WTC11 (cell line): ENCODE measurements around the gene NAT9. TPM values are rescaled to one million over a fixed set of nuclear protein-coding genes. Genes with fewer than 3 reads are reported as not detected.
A peak's percentile ranks its signal among the peaks of the same experiment; 100 is the strongest.

Experiments used
- ATAC-seq: fragments of 200-7000 bp; cut with Tn5 transposase; 2 replicates; pipeline ENCODE4 v1.10.0; 2021; ENCODE audit warnings: mild to moderate bottlenecking, moderate library complexity
- CTCF ChIA-PET: fragments of 300-600 bp; sonication (Branson Sonifier 250); formaldehyde crosslinking; loops from one replicate; lab custom pipeline; 2021; ENCODE audit warnings: antibody characterized with exemption; lab: Charles Lee
- POLR2A ChIA-PET: fragments of 350-600 bp; sonication (Branson Sonifier 250); formaldehyde crosslinking; loops from one replicate; lab custom pipeline; 2021; ENCODE audit warnings: antibody characterized with exemption; lab: Charles Lee
- DNase-seq: peaks from one replicate; pipeline ENCODE4 v3.0.0; 2021; ENCODE audit warnings: low spot score
- H3K27ac Mint-ChIP-seq: 2 replicates; pipeline ENCODE4 v1.8.0; 2021; ENCODE audit warnings: mixed read lengths
- H3K27me3 Mint-ChIP-seq: 2 replicates; pipeline ENCODE4 v1.8.0; 2021; ENCODE audit warnings: low read depth, mild to moderate bottlenecking, moderate library complexity, mixed read lengths
- H3K36me3 Mint-ChIP-seq: 2 replicates; pipeline ENCODE4 v1.8.0; 2021; ENCODE audit warnings: mixed read lengths
- H3K4me1 Mint-ChIP-seq: 2 replicates; pipeline ENCODE4 v1.8.0; 2022; ENCODE audit warnings: mixed read lengths
- H3K4me3 Mint-ChIP-seq: 2 replicates; pipeline ENCODE4 v1.8.0; 2021; ENCODE audit warnings: mild to moderate bottlenecking, moderate library complexity, mixed read lengths
- H3K9me3 Mint-ChIP-seq: 2 replicates; pipeline ENCODE4 v1.8.0; 2021; ENCODE audit warnings: mixed read lengths
- ATF1 ChIP-seq: sonication (generic); formaldehyde crosslinking; IDR thresholded peaks from 2 replicates; pipeline ENCODE4 v1.8.1; 2023; ENCODE audit warnings: mild to moderate bottlenecking, moderate library complexity, missing genetic modification reagents
- CDX4 ChIP-seq: fragments of 250-450 bp; sonication (Bioruptor Pico); IDR thresholded peaks from 2 replicates; pipeline ENCODE4 v1.9.0; 2021; ENCODE audit warnings: moderate library complexity, mild to moderate bottlenecking, inconsistent platforms, borderline replicate concordance
- CREB1 ChIP-seq: sonication (generic); formaldehyde crosslinking; IDR thresholded peaks from 2 replicates; pipeline ENCODE4 v1.8.0; 2023; ENCODE audit warnings: mild to moderate bottlenecking, missing genetic modification reagents
- MXD4 ChIP-seq: fragments of 250-450 bp; sonication (Bioruptor Pico); IDR thresholded peaks from 2 replicates; pipeline ENCODE4 v1.8.0; 2021; ENCODE audit warnings: mild to moderate bottlenecking, moderate library complexity, borderline replicate concordance
- TEAD4 ChIP-seq: sonication (generic); formaldehyde crosslinking; IDR thresholded peaks from 2 replicates; pipeline ENCODE4 v1.8.0; 2022; ENCODE audit warnings: mild to moderate bottlenecking, missing genetic modification reagents
- ZMAT4 ChIP-seq: fragments of 250-450 bp; sonication (Bioruptor Pico); IDR thresholded peaks from 2 replicates; pipeline ENCODE4 v1.9.0; 2021; ENCODE audit warnings: mild to moderate bottlenecking
- ZNF138 ChIP-seq: sonication (generic); formaldehyde crosslinking; conservative IDR thresholded peaks from 2 replicates; pipeline ENCODE4 v1.8.1; 2022; ENCODE audit warnings: mild to moderate bottlenecking, moderate library complexity, missing genetic modification reagents
- ZNF317 ChIP-seq: sonication (generic); formaldehyde crosslinking; IDR thresholded peaks from 2 replicates; pipeline ENCODE4 v1.8.1; 2023; ENCODE audit warnings: low read depth, mild to moderate bottlenecking, moderate library complexity, missing genetic modification reagents, borderline replicate concordance
- ZNF532 ChIP-seq: fragments of 250-450 bp; sonication (Bioruptor Pico); IDR thresholded peaks from 2 replicates; pipeline ENCODE4 v1.9.0; 2021; ENCODE audit warnings: mild to moderate bottlenecking, borderline replicate concordance
- microRNA-seq: library from miRNA; unstranded; fragments of <30 nt; microRNA quantifications from one replicate; pipeline ENCODE4 v1.2.0, GENCODE V29; 2022; ENCODE audit warnings: borderline number of aligned reads
- total RNA-seq: library from RNA; stranded (reverse); gene quantifications from 3 replicates; pipeline ENCODE4 v1.2.3, GENCODE V29; 2021

NAT9 gene
- total RNA-seq, 1 experiment from 2014 or later, result 67.1 TPM

- H3K27ac Mint-ChIP-seq, result no peak overlapping the region
- no peaks in the 10 kb centered on the region for H3K9me3 Mint-ChIP-seq
- peaks cover 11% of the 10 kb centered on the region; the same call in 1 of the 2 replicates for H3K27me3 Mint-ChIP-seq
- H3K4me1 Mint-ChIP-seq, result no peaks in the 10 kb centered on the region
- no peak for DNase-seq
- ChIA-PET CTCF (interaction anchor here (1.8 kb wide), 1 partner anchor 65 kb away, joined by 7 read pairs; no protein-coding TSS in a partner anchor), POLR2A (no interaction called here)
- ATAC-seq, result no peak
- no peak overlapping the region for H3K4me3 Mint-ChIP-seq
- H3K36me3 Mint-ChIP-seq, result no peaks in the 10 kb centered on the region
- TF ChIP-seq TEAD4 (CRISPR knock-in tag) (no peak), ZMAT4 (CRISPR knock-in tag) (no peak), CDX4 (CRISPR knock-in tag) (no peak), CREB1 (no peak), ATF1 (CRISPR knock-in tag) (no peak), ZNF138 (CRISPR knock-in tag) (no peak), ZNF532 (no peak), ZNF317 (CRISPR knock-in tag) (no peak), MXD4 (CRISPR knock-in tag) (no peak)
Measured at GRCh38 chr17:74722782-74723181, 53.4 kb downstream of the NAT9 start.

Small RNAs within 50 kb of the gene (microRNA-seq; reads per million reads assigned to microRNA genes)
- gene MIR3615, result 24.5 reads per million, percentile 42 among the genes with 10 or more reads in this experiment

Other genes with a start within 250 kb of the NAT9 start
- gene CD300LB, start 244.9 kb downstream of the NAT9 start, total RNA-seq, result not detected in 3 replicates
- gene CD300C, start 230.2 kb downstream of the NAT9 start, total RNA-seq, result not detected in 3 replicates
- gene CD300H, start 208.8 kb downstream of the NAT9 start, total RNA-seq, result not detected in 3 replicates
- not detected in 3 replicates for gene CD300LD, start 184.1 kb downstream of the NAT9 start, total RNA-seq
- not detected in 3 replicates for gene CD300E, start 152.6 kb downstream of the NAT9 start, total RNA-seq
- gene CD300LF, start 63.4 kb downstream of the NAT9 start, total RNA-seq, result not detected in 3 replicates
- gene RAB37, start 39.1 kb downstream of the NAT9 start, total RNA-seq, result 8.8 to 9.4 TPM (median 8.9 TPM) in 3 replicates
- gene NHERF1, start 27.7 kb downstream of the NAT9 start, total RNA-seq, result 86.9 to 111 TPM (median 97.1 TPM) in 3 replicates
- gene GRIN2C, start 83.5 kb upstream of the NAT9 start, total RNA-seq, result 0.14 to 0.31 TPM (median 0.23 TPM) in 3 replicates
- gene FDXR, start 96.6 kb upstream of the NAT9 start, total RNA-seq, result 46.5 to 52.8 TPM (median 49.7 TPM) in 3 replicates
- 1.1 to 2.2 TPM (median 1.2 TPM) in 3 replicates for gene FADS6, start 117.3 kb upstream of the NAT9 start, total RNA-seq
- gene USH1G, start 146.9 kb upstream of the NAT9 start, total RNA-seq, result 1.9 to 2.9 TPM (median 2.6 TPM) in 3 replicates
- gene OTOP2, start 147.9 kb upstream of the NAT9 start, total RNA-seq, result not detected in 3 replicates
- not detected in 3 replicates for gene OTOP3, start 159.6 kb upstream of the NAT9 start, total RNA-seq
- gene HID1, start 196.4 kb upstream of the NAT9 start, total RNA-seq, result 16.7 to 19.4 TPM (median 19.3 TPM) in 3 replicates
- 28.6 to 31.3 TPM (median 31.0 TPM) in 3 replicates for gene CDR2L, start 211.3 kb upstream of the NAT9 start, total RNA-seq
- 41.8 to 43.7 TPM (median 41.9 TPM) in 3 replicates for gene MRPL58, start 236.3 kb upstream of the NAT9 start, total RNA-seq